ENCODE results near the gene CCDC71. TPM values are rescaled to one million over a fixed set of nuclear protein-coding genes. Genes with fewer than 3 reads are reported as not detected.
A peak's percentile ranks its signal among the peaks of the same experiment; 100 is the strongest.

CCDC71 gene
- total and polyA plus RNA-seq, 2 of the 13 experiments (the other 11 are each of a cell fraction or from before 2014, with no cell fraction given), result 9.7 to 14.3 TPM

GRCh38 chr3:49173116-49173791 is 7.1 kb upstream of the CCDC71 start (continued):
- TF ChIP-seq, protein P1, sequence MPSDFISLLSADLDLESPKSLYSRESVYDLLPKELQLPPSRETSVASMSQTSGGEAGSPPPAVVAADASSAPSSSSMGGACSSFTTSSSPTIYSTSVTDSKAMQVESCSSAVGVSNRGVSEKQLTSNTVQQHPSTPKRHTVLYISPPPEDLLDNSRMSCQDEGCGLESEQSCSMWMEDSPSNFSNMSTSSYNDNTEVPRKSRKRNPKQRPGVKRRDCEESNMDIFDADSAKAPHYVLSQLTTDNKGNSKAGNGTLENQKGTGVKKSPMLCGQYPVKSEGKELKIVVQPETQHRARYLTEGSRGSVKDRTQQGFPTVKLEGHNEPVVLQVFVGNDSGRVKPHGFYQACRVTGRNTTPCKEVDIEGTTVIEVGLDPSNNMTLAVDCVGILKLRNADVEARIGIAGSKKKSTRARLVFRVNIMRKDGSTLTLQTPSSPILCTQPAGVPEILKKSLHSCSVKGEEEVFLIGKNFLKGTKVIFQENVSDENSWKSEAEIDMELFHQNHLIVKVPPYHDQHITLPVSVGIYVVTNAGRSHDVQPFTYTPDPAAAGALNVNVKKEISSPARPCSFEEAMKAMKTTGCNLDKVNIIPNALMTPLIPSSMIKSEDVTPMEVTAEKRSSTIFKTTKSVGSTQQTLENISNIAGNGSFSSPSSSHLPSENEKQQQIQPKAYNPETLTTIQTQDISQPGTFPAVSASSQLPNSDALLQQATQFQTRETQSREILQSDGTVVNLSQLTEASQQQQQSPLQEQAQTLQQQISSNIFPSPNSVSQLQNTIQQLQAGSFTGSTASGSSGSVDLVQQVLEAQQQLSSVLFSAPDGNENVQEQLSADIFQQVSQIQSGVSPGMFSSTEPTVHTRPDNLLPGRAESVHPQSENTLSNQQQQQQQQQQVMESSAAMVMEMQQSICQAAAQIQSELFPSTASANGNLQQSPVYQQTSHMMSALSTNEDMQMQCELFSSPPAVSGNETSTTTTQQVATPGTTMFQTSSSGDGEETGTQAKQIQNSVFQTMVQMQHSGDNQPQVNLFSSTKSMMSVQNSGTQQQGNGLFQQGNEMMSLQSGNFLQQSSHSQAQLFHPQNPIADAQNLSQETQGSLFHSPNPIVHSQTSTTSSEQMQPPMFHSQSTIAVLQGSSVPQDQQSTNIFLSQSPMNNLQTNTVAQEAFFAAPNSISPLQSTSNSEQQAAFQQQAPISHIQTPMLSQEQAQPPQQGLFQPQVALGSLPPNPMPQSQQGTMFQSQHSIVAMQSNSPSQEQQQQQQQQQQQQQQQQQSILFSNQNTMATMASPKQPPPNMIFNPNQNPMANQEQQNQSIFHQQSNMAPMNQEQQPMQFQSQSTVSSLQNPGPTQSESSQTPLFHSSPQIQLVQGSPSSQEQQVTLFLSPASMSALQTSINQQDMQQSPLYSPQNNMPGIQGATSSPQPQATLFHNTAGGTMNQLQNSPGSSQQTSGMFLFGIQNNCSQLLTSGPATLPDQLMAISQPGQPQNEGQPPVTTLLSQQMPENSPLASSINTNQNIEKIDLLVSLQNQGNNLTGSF (CRISPR knock-in tag; IDR thresholded peaks at IDR 0.05), result no peak
- no peak for TF ChIP-seq THRA (CRISPR knock-in tag; IDR thresholded peaks at IDR 0.05; ENCODE audit: borderline replicate concordance)
- no peak for TF ChIP-seq IKZF1 (IDR thresholded peaks at IDR 0.05)
- no peak for TF ChIP-seq ZNF33B (CRISPR knock-in tag; IDR thresholded peaks at IDR 0.05)
- TF ChIP-seq, protein P2, sequence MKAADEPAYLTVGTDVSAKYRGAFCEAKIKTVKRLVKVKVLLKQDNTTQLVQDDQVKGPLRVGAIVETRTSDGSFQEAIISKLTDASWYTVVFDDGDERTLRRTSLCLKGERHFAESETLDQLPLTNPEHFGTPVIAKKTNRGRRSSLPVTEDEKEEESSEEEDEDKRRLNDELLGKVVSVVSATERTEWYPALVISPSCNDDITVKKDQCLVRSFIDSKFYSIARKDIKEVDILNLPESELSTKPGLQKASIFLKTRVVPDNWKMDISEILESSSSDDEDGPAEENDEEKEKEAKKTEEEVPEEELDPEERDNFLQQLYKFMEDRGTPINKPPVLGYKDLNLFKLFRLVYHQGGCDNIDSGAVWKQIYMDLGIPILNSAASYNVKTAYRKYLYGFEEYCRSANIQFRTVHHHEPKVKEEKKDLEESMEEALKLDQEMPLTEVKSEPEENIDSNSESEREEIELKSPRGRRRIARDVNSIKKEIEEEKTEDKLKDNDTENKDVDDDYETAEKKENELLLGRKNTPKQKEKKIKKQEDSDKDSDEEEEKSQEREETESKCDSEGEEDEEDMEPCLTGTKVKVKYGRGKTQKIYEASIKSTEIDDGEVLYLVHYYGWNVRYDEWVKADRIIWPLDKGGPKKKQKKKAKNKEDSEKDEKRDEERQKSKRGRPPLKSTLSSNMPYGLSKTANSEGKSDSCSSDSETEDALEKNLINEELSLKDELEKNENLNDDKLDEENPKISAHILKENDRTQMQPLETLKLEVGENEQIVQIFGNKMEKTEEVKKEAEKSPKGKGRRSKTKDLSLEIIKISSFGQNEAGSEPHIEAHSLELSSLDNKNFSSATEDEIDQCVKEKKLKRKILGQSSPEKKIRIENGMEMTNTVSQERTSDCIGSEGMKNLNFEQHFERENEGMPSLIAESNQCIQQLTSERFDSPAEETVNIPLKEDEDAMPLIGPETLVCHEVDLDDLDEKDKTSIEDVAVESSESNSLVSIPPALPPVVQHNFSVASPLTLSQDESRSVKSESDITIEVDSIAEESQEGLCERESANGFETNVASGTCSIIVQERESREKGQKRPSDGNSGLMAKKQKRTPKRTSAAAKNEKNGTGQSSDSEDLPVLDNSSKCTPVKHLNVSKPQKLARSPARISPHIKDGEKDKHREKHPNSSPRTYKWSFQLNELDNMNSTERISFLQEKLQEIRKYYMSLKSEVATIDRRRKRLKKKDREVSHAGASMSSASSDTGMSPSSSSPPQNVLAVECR (CRISPR knock-in tag; IDR thresholded peaks at IDR 0.05; ENCODE audit: borderline replicate concordance), result peak; percentile 31; the same call in 1 of the 2 replicates
- TF ChIP-seq NR2C2 (CRISPR knock-in tag; IDR thresholded peaks at IDR 0.05; ENCODE audit: borderline replicate concordance), result no peak
- TF ChIP-seq MLLT10 (CRISPR knock-in tag; IDR thresholded peaks at IDR 0.05), result no peak
- TF ChIP-seq TBX3 (IDR thresholded peaks at IDR 0.05; ENCODE audit: borderline replicate concordance), result no peak
- no peak for TF ChIP-seq HMG20B (CRISPR knock-in tag; conservative IDR thresholded peaks at IDR 0.05)
- TF ChIP-seq SRY (CRISPR knock-in tag; IDR thresholded peaks at IDR 0.05), result no peak
- TF ChIP-seq, protein P3, sequence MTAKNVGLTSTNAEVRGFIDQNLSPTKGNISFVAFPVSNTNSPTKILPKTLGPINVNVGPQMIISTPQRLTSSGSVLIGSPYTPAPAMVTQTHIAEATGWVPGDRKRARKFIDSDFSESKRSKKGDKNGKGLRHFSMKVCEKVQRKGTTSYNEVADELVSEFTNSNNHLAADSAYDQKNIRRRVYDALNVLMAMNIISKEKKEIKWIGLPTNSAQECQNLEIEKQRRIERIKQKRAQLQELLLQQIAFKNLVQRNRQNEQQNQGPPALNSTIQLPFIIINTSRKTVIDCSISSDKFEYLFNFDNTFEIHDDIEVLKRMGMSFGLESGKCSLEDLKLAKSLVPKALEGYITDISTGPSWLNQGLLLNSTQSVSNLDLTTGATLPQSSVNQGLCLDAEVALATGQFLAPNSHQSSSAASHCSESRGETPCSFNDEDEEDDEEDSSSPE (CRISPR knock-in tag; IDR thresholded peaks at IDR 0.05), result no peak

Measured in HepG2 (cell line).